Ishikawa (cell line): Measurements from ENCODE around the gene TMC3.

Experiments used
- CEBPB ChIP-seq: IDR thresholded peaks from 2 replicates; pipeline ENCODE4 v1.6.1; 2012
- CREB1 ChIP-seq: IDR thresholded peaks from 2 replicates; pipeline ENCODE4 v1.6.1; 2012; ENCODE audit warnings: low read depth
- EGR1 ChIP-seq: IDR thresholded peaks from 2 replicates; pipeline ENCODE4 v1.6.1; 2012
- EP300 ChIP-seq: IDR thresholded peaks from 2 replicates; pipeline ENCODE4 v1.6.1; 2012; ENCODE audit warnings: borderline replicate concordance
- FOXM1 ChIP-seq: IDR thresholded peaks from 2 replicates; pipeline ENCODE4 v1.6.1; 2012; ENCODE audit warnings: low read depth, borderline replicate concordance
- NFIC ChIP-seq: IDR thresholded peaks from 2 replicates; pipeline ENCODE4 v1.6.1; 2012
- RAD21 ChIP-seq: IDR thresholded peaks from 2 replicates; pipeline ENCODE4 v1.6.1; 2012; ENCODE audit warnings: low read depth
- TAF1 ChIP-seq: IDR thresholded peaks from 2 replicates; pipeline ENCODE4 v1.6.1; 2012; ENCODE audit warnings: low read depth, mild to moderate bottlenecking
- TCF12 ChIP-seq: IDR thresholded peaks from 2 replicates; pipeline ENCODE4 v1.6.1; 2012; ENCODE audit warnings: low read depth
- TEAD4 ChIP-seq: IDR thresholded peaks from 2 replicates; pipeline ENCODE4 v1.6.1; 2012
- YY1 ChIP-seq: IDR thresholded peaks from 2 replicates; pipeline ENCODE4 v1.6.1; 2012; ENCODE audit warnings: low read depth
- ZBTB7A ChIP-seq: IDR thresholded peaks from 2 replicates; pipeline ENCODE4 v1.6.1; 2012; ENCODE audit warnings: low read depth
- TF ChIP-seq, protein P1 (sequence below): IDR thresholded peaks from 2 replicates; pipeline ENCODE4 v1.6.1; 2012
- TF ChIP-seq, protein P2 (sequence below): IDR thresholded peaks from 2 replicates; pipeline ENCODE4 v1.6.1; 2012; ENCODE audit warnings: low read depth, mild to moderate bottlenecking
- TF ChIP-seq, protein P3 (sequence below): IDR thresholded peaks from 2 replicates; pipeline ENCODE4 v1.6.1; 2012

TMC3 gene

DNA sequence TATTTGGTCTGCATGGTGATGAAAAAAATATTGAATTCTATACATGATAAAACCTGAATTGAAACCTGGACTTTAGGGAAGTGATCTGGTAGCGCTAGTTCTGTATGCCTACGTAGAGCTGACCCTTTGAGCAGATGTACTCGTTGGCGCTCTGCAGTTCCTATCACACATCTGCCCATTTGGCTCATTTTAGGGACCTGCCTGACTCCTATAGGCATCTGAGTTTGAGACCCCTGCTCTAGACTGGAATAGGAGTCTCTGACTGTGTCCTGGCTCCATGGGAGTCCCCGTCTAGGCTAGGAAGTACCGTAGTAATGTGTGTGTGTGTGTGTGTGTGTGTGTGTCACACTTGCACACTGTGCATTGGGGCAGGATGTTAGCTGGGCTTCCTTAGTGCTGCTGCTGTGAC, 71.3 kb downstream of the TMC3 start:
- TF ChIP-seq TAF1 = no peak
- no peak for TF ChIP-seq NFIC
- no peak for TF ChIP-seq ZBTB7A
- TF ChIP-seq, protein P1, sequence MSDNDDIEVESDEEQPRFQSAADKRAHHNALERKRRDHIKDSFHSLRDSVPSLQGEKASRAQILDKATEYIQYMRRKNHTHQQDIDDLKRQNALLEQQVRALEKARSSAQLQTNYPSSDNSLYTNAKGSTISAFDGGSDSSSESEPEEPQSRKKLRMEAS = no peak
- TF ChIP-seq, protein P2, sequence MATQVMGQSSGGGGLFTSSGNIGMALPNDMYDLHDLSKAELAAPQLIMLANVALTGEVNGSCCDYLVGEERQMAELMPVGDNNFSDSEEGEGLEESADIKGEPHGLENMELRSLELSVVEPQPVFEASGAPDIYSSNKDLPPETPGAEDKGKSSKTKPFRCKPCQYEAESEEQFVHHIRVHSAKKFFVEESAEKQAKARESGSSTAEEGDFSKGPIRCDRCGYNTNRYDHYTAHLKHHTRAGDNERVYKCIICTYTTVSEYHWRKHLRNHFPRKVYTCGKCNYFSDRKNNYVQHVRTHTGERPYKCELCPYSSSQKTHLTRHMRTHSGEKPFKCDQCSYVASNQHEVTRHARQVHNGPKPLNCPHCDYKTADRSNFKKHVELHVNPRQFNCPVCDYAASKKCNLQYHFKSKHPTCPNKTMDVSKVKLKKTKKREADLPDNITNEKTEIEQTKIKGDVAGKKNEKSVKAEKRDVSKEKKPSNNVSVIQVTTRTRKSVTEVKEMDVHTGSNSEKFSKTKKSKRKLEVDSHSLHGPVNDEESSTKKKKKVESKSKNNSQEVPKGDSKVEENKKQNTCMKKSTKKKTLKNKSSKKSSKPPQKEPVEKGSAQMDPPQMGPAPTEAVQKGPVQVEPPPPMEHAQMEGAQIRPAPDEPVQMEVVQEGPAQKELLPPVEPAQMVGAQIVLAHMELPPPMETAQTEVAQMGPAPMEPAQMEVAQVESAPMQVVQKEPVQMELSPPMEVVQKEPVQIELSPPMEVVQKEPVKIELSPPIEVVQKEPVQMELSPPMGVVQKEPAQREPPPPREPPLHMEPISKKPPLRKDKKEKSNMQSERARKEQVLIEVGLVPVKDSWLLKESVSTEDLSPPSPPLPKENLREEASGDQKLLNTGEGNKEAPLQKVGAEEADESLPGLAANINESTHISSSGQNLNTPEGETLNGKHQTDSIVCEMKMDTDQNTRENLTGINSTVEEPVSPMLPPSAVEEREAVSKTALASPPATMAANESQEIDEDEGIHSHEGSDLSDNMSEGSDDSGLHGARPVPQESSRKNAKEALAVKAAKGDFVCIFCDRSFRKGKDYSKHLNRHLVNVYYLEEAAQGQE = no peak
- TF ChIP-seq CREB1 = no peak
- no peak for TF ChIP-seq TCF12
- no peak for TF ChIP-seq TEAD4
- TF ChIP-seq FOXM1 = no peak
- no peak for TF ChIP-seq EGR1
- no peak for TF ChIP-seq EP300
- TF ChIP-seq CEBPB = no peak
- no peak for TF ChIP-seq RAD21

DNA sequence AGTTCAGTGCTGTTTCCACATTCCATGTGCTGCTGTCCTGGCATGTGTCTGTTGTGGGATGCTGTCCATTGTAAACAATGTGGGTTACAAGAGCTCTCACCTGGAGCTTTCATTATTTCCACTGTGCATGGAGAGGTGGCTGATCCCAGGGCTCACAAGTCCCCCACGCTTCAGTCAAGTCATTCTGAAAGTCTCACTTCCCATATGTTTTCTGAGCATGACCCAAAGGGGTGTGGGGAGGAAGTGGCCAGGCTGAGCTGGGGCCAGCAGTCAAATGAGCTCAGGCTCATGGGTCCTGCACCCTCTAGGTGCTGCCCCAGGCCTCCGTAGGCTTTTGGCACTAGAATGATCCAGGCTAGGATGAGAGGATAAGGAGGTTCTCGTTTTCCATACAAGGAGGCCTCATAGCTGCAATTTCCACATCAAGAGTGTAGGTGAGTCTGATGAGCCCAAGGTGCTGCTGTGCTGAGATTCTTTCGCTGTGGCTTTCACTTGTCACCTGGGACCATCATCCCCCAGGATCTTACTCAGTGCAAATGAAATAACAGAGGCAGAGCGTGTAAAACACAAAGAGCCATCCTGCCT, 72.1 kb downstream of the TMC3 start:
- TF ChIP-seq CEBPB (no peak), TEAD4 (no peak), RAD21 (no peak), ZBTB7A (no peak), CREB1 (no peak), EGR1 (no peak), FOXM1 (no peak), YY1 (no peak), NFIC (no peak)
- TF ChIP-seq, protein P2 = no peak
- TF ChIP-seq, protein P3, sequence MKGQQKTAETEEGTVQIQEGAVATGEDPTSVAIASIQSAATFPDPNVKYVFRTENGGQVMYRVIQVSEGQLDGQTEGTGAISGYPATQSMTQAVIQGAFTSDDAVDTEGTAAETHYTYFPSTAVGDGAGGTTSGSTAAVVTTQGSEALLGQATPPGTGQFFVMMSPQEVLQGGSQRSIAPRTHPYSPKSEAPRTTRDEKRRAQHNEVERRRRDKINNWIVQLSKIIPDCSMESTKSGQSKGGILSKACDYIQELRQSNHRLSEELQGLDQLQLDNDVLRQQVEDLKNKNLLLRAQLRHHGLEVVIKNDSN = no peak
- TF ChIP-seq, protein P1 = no peak

DNA sequence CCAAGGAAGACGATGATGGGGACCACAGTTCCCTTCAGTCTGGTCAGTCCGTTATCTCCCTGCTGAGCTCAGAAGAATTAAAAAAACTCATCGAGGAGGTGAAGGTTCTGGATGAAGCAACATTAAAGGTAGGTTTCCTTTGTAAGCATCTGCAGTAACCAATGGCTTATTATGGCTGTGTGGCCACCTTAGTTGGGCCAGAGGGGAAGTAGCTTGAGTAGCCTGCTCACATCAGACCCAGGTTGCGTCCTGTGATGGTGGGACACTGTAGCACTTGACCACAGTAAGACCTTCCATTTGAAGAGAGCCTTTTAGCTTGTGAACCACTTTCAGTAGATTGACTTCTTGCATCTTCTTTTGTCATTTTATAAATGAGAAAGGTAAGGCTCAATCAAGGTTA, 72.6 kb downstream of the TMC3 start:
- TF ChIP-seq YY1 = no peak
- no peak for TF ChIP-seq TEAD4
- no peak for TF ChIP-seq RAD21
- TF ChIP-seq FOXM1 = no peak
- TF ChIP-seq, protein P3 = no peak
- no peak for TF ChIP-seq NFIC
- TF ChIP-seq CEBPB = no peak
- no peak for TF ChIP-seq TCF12
- TF ChIP-seq, protein P1 = no peak
- TF ChIP-seq EP300 = no peak
- no peak for TF ChIP-seq EGR1
- TF ChIP-seq TAF1 = no peak
- TF ChIP-seq ZBTB7A = no peak
- TF ChIP-seq, protein P2 = no peak
- no peak for TF ChIP-seq CREB1

DNA sequence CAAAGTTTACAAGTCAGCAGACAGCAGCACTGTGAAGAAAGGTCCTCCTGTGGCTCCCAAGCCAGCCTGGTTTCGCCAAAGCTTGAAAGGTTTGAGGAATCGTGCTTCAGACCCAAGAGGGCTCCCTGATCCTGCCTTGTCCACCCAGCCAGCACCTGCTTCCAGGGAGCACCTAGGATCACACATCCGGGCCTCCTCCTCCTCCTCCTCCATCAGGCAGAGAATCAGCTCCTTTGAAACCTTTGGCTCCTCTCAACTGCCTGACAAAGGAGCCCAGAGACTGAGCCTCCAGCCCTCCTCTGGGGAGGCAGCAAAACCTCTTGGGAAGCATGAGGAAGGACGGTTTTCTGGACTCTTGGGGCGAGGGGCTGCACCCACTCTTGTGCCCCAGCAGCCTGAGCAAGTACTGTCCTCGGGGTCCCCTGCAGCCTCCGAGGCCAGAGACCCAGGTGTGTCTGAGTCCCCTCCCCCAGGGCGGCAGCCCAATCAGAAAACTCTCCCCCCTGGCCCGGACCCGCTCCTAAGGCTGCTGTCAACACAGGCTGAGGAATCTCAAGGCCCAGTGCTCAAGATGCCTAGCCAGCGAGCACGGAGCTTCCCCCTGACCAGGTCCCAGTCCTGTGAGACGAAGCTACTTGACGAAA, 74.3 kb downstream of the TMC3 start:
- TF ChIP-seq TAF1 = no peak
- TF ChIP-seq, protein P3 = no peak
- no peak for TF ChIP-seq CREB1
- TF ChIP-seq CEBPB = no peak
- no peak for TF ChIP-seq TCF12
- no peak for TF ChIP-seq YY1
- no peak for TF ChIP-seq NFIC
- no peak for TF ChIP-seq RAD21
- TF ChIP-seq, protein P1 = no peak
- TF ChIP-seq ZBTB7A = no peak
- no peak for TF ChIP-seq FOXM1
- TF ChIP-seq TEAD4 = no peak
- no peak for TF ChIP-seq EP300
- TF ChIP-seq, protein P2 = no peak
